Calu3 (cell line): ENCODE results near the gene COA3. TPM values are rescaled to one million over a fixed set of nuclear protein-coding genes. Genes with fewer than 3 reads are reported as not detected.

Source experiments
- BruUV-seq: library from RNA; stranded (reverse); fragments of 400-500 nt; replicated peaks from 2 replicates; lab custom pipeline; 2021; lab: Mats Ljungman, UMichigan
- CTCF ChIA-PET: fragments of 300-600 bp; sonication (Branson Sonifier 250); formaldehyde crosslinking; loops from one replicate; lab custom pipeline; 2022; ENCODE audit warnings: antibody characterized with exemption; lab: Charles Lee
- DNase-seq: peaks from one replicate; pipeline ENCODE4 v3.0.0; 2022
- H3K27ac Mint-ChIP-seq: one replicate; pipeline ENCODE4 v1.8.0; 2022; ENCODE audit warnings: mixed read lengths; ENCODE audit not compliant: unreplicated experiment
- H3K27me3 Mint-ChIP-seq: one replicate; pipeline ENCODE4 v1.8.0; 2022; ENCODE audit warnings: mixed read lengths; ENCODE audit not compliant: unreplicated experiment
- H3K36me3 Mint-ChIP-seq: one replicate; pipeline ENCODE4 v1.8.0; 2022; ENCODE audit warnings: mild to moderate bottlenecking, moderate library complexity, mixed read lengths; ENCODE audit not compliant: insufficient read depth, unreplicated experiment
- H3K4me1 Mint-ChIP-seq: one replicate; pipeline ENCODE4 v1.8.0; 2022; ENCODE audit warnings: mild to moderate bottlenecking, low read depth, mixed read lengths; ENCODE audit not compliant: unreplicated experiment
- H3K4me3 Mint-ChIP-seq: one replicate; pipeline ENCODE4 v1.8.0; 2022; ENCODE audit warnings: mild to moderate bottlenecking, low read depth, moderate library complexity, mixed read lengths; ENCODE audit not compliant: unreplicated experiment
- H3K9me3 Mint-ChIP-seq: one replicate; pipeline ENCODE4 v1.8.0; 2022; ENCODE audit warnings: low read depth, mixed read lengths; ENCODE audit not compliant: unreplicated experiment
- CTCF ChIP-seq: fragments of 200-600 bp; IDR thresholded peaks from one replicate; pipeline ENCODE4 v1.8.0; 2022; ENCODE audit warnings: antibody characterized with exemption; ENCODE audit not compliant: unreplicated experiment
- intact Hi-C: fragments of 100-400 bp; cut with micrococcal nuclease; formaldehyde crosslinking; loops from one replicate; pipeline ENCODE4 v1.10.0; 2022; ENCODE audit not compliant: unreplicated experiment
- microRNA-seq: library from miRNA; unstranded; fragments of <30 nt; microRNA quantifications from one replicate; pipeline ENCODE4 v1.2.0, GENCODE V29; 2022
- total RNA-seq: library from RNA; stranded (reverse); gene quantifications from 2 replicates; pipeline ENCODE4 v1.2.3, GENCODE V29; 2022

Gene COA3
- total RNA-seq, 1 experiment from 2014 or later, result 99.9 TPM

DNA sequence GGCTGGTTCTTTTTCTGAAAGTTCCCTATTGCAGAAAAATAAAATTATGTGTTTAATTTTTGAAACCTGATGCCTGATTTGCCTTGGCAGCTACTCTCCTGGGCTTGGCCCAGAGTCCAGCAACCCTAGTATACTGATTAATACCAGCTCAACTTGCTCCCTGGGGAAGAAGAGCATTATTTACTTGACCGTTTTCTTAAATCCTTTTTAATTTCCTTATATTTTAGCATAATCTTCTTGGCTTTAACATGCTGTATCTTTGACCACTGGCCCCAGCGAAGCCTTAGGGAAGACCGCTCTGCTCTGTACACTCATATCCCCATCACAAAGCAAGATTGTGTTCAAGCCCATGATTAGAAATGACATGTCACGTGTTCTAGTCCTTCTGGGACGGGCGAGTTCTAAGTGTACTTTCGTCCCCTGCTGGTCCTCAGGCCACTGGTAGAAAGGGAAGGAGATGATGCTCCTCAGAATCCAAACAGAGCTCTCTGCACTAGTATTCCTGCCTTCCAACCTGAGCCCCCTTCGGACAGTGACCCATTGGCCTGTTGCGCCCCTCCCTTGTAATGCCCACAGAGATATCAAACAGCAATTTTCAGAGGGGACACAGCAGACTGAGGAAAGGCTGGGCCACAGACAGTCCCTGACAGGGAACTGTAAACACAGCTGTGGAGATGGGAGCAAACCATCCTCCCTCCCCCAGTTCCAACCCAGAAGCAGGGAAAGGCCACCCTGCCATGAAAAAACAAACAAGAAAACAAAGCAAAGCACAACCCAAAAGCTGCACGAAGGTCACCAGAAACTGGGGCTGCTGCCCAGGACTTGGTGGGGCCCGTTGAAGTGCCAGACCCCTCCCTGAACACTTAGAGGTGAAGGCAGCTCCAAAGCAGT lies 49.4 kb downstream of the COA3 start:
- BruUV-seq, result no TSS peak
- no peak overlapping the region for H3K4me3 Mint-ChIP-seq
- intact Hi-C loops, result no loop called here
- peaks cover 2% of the 10 kb centered on the region for H3K4me1 Mint-ChIP-seq
- H3K9me3 Mint-ChIP-seq, result no peaks in the 10 kb centered on the region
- DNase-seq, result no peak
- CTCF ChIA-PET, result interaction anchor here (1.1 to 1.4 kb wide), 2 partner anchors 11 to 13 kb away, joined by 3 read pairs; no protein-coding TSS in a partner anchor
- peaks cover 55% of the 10 kb centered on the region for H3K27me3 Mint-ChIP-seq
- no peak for TF ChIP-seq CTCF
- H3K27ac Mint-ChIP-seq, result no peak overlapping the region
- H3K36me3 Mint-ChIP-seq, result peaks cover 15% of the 10 kb centered on the region

DNA sequence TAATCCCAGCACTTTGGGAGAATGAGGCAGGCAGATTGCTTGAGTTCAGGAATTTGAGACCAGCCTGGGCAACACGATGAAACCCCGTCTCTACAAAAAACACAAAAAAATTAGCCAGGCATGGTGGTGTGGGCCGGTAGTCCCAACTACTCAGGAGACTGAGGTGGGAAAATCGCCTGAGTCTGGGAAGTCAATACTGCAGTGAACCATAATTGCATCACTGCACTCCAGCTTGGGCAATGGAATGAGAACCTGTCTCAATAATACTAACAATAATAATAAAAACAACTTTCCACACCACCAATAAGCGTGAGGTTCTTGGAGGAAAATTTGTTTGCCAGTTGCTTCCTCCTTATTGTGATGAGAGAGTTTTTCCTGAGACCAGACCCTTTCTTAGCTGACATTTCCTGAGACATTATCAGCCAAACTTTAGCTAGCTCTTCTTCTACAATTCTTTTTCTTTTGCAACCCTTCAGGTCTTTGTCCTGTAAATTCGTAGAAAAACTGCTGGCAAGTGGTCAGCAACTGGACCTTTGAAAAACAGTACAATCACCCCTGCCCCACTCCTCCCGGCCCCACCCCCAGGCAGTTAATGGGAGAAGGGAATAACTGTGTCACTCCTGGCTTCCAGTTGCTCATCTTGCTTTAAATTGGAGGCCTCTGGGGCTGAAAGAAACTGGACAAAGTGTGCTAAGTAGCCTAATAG lies 50.1 kb downstream of the COA3 start:
- no TSS peak for BruUV-seq
- Mint-ChIP-seq H3K4me1 (peaks cover 9% of the 10 kb centered on the region), H3K4me3 (no peak overlapping the region), H3K9me3 (no peaks in the 10 kb centered on the region), H3K27ac (no peak overlapping the region), H3K27me3 (peaks cover 47% of the 10 kb centered on the region), H3K36me3 (peaks cover 21% of the 10 kb centered on the region)
- TF ChIP-seq CTCF, result no peak
- intact Hi-C loops, result no loop called here
- CTCF ChIA-PET, result interaction anchor here (0.5 to 1.4 kb wide), 3 partner anchors 10 to 15 kb away, joined by 3 to 4 read pairs (median 3); no protein-coding TSS in a partner anchor
- DNase-seq, result no peak

Small RNA genes lying within 50 kb of the gene (microRNA-seq; reads per million reads assigned to microRNA genes)
- 7.0 reads per million, percentile 25 among the genes with 10 or more reads in this experiment for gene MIR6781

Other genes starting within 250 kb of the COA3 start
- 0.88 and 1.0 TPM in 2 replicates for gene HSD17B1, start 245.8 kb downstream of the COA3 start, total RNA-seq
- gene COASY, start 236.6 kb downstream of the COA3 start, total RNA-seq, result 159 and 163 TPM in 2 replicates
- gene MLX, start 231.6 kb downstream of the COA3 start, total RNA-seq, result 65.0 and 69.8 TPM in 2 replicates
- gene PSMC3IP, start 221.0 kb downstream of the COA3 start, total RNA-seq, result 31.8 and 32.4 TPM in 2 replicates
- gene RETREG3, start 189.3 kb downstream of the COA3 start, total RNA-seq, result 71.2 and 80.6 TPM in 2 replicates
- gene TUBG1, start 189.0 kb downstream of the COA3 start, total RNA-seq, result 130 and 133 TPM in 2 replicates
- gene TUBG2, start 139.4 kb downstream of the COA3 start, total RNA-seq, result 23.6 and 26.1 TPM in 2 replicates
- 35.2 and 45.0 TPM in 2 replicates for gene PLEKHH3, start 121.7 kb downstream of the COA3 start, total RNA-seq
- gene CCR10, start 116.9 kb downstream of the COA3 start, total RNA-seq, result 0.33 and 0.42 TPM in 2 replicates
- 1.2 and 1.3 TPM in 2 replicates for gene CNTNAP1, start 116.2 kb downstream of the COA3 start, total RNA-seq
- 43.3 and 45.5 TPM in 2 replicates for gene EZH1, start 53.7 kb downstream of the COA3 start, total RNA-seq
- not detected in 2 replicates for gene RAMP2, start 37.5 kb downstream of the COA3 start, total RNA-seq
- gene VPS25, start 25.3 kb downstream of the COA3 start, total RNA-seq, result 93.9 and 101 TPM in 2 replicates
- gene WNK4, start 18.1 kb downstream of the COA3 start, total RNA-seq, result 0.33 and 0.73 TPM in 2 replicates
- 0.54 TPM in 1 of 2 replicates, not detected in the other for gene CNTD1, start 157 bp upstream of the COA3 start, total RNA-seq
- 141 and 144 TPM in 2 replicates for gene BECN1, start 25.6 kb upstream of the COA3 start, total RNA-seq
- 238 and 265 TPM in 2 replicates for gene PSME3, start 34.7 kb upstream of the COA3 start, total RNA-seq
- 10.5 and 14.4 TPM in 2 replicates for gene AOC2, start 45.9 kb upstream of the COA3 start, total RNA-seq
- 3.5 and 7.4 TPM in 2 replicates for gene AOC3, start 52.5 kb upstream of the COA3 start, total RNA-seq
- not detected in 2 replicates for gene G6PC1, start 102.1 kb upstream of the COA3 start, total RNA-seq
- 93.7 and 96.6 TPM in 2 replicates for gene AARSD1, start 165.8 kb upstream of the COA3 start, total RNA-seq
- 2.0 and 2.1 TPM in 2 replicates for gene PTGES3L, start 181.4 kb upstream of the COA3 start, total RNA-seq
- gene RUNDC1, start 181.9 kb upstream of the COA3 start, total RNA-seq, result 32.8 and 35.4 TPM in 2 replicates
- gene RPL27, start 199.7 kb upstream of the COA3 start, total RNA-seq, result 1,193 and 1,292 TPM in 2 replicates
- 98.6 and 195 TPM in 2 replicates for gene IFI35, start 208.1 kb upstream of the COA3 start, total RNA-seq
- gene VAT1, start 223.7 kb upstream of the COA3 start, total RNA-seq, result 149 and 156 TPM in 2 replicates
- 0.15 and 0.40 TPM in 2 replicates for gene RND2, start 226.5 kb upstream of the COA3 start, total RNA-seq